HFFc6 (cell line): Measurements from ENCODE around the gene SSTR4. TPM values are rescaled to one million over a fixed set of nuclear protein-coding genes. Genes with fewer than 3 reads are reported as not detected.
"Not testable (repeated sequence)": the region's sequence is repeated elsewhere in the genome, so short reads cannot be mapped to it uniquely, and the experiment has no call there.

Experiments used
- DNase-seq: peaks from one replicate; pipeline ENCODE4 v3.0.0-alpha.2; 2018
- H3K27ac Mint-ChIP-seq: 2 replicates; pipeline ENCODE4 v1.8.0; 2020; ENCODE audit warnings: mild to moderate bottlenecking, mixed read lengths
- H3K27me3 Mint-ChIP-seq: 2 replicates; pipeline ENCODE4 v1.8.0; 2021; ENCODE audit warnings: mild to moderate bottlenecking, moderate library complexity, mixed read lengths; ENCODE audit not compliant: insufficient read depth
- H3K36me3 Mint-ChIP-seq: 2 replicates; pipeline ENCODE4 v1.8.0; 2021; ENCODE audit warnings: low read depth, mixed read lengths
- H3K4me1 Mint-ChIP-seq: 2 replicates; pipeline ENCODE4 v1.8.0; 2020; ENCODE audit warnings: low read depth, mixed read lengths
- H3K4me3 Mint-ChIP-seq: 2 replicates; pipeline ENCODE4 v1.8.0; 2020; ENCODE audit warnings: mild to moderate bottlenecking, moderate library complexity, mixed read lengths
- H3K9me3 Mint-ChIP-seq: 2 replicates; pipeline ENCODE4 v1.8.0; 2020; ENCODE audit warnings: mild to moderate bottlenecking, mixed read lengths
- long read RNA-seq: library from polyadenylated mRNA; unstranded; transcript quantifications from one replicate; pipeline ENCODE4 v2.0.0, GENCODE V29; 2019
- total RNA-seq, 6 experiments: library from RNA; stranded (reverse); fragmentation: NEBNext Ultra II Directional; extraction: Animal tissue kit (Norgen Biotek cat#: 25700); gene quantifications; 2 replicates in 1 of 6; 3 replicates in 5 of 6; pipeline ENCODE4 v1.2.3, GENCODE V29; 2021
- TF ChIP-seq, protein P1 (sequence below): fragments of 200-600 bp; sonication (generic); IDR thresholded peaks from 2 replicates; pipeline ENCODE4 v1.5.0; 2021; ENCODE audit warnings: antibody characterized with exemption, mild to moderate bottlenecking

Gene SSTR4, protein sequence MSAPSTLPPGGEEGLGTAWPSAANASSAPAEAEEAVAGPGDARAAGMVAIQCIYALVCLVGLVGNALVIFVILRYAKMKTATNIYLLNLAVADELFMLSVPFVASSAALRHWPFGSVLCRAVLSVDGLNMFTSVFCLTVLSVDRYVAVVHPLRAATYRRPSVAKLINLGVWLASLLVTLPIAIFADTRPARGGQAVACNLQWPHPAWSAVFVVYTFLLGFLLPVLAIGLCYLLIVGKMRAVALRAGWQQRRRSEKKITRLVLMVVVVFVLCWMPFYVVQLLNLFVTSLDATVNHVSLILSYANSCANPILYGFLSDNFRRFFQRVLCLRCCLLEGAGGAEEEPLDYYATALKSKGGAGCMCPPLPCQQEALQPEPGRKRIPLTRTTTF
- not detected for total RNA-seq
- long read RNA-seq: 0 reads

DNA sequence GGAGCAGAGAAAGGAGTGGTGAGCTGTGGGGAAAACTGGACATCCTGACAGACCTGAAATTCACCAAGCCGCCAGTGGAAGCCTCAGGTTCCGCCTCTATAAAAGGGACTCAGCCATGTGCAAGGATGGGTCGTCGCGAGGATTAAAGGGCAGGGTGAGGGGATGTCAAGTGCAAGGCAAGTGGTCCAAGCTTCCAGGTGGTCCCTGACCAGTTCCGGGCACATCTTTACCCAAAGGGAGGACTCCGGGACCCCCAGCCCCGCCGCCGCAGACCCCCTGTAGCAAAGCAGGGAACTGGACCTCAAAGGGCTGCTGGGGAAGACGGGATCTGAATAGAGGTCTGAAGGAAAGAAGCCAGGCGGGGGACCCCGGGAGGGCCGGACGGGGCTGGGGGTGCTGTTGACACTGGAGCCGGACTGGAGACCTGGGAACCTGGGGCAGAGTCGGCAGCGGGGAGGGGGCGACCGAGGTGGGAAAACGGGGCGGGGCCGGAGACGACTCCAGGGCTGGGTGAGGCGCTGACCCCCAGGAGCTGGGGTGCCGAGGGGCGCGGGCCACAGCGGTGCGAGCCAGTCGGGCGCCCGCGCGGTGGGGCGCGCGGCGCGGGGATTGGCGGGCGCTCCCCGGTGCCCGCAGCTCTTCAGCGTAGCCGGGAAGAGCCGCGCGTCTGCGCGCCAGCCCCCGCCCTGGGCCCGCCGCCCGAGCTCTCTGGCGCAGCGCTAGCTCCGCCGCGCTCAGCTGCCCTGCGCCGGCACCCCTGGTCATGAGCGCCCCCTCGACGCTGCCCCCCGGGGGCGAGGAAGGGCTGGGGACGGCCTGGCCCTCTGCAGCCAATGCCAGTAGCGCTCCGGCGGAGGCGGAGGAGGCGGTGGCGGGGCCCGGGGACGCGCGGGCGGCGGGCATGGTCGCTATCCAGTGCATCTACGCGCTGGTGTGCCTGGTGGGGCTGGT is at the start of gene SSTR4:
SSTR4 (plus strand) TSS at position 592 of the 951 bp plus-strand sequence; CDS start at position 764, 172 bp downstream.
- TF ChIP-seq, protein P1, sequence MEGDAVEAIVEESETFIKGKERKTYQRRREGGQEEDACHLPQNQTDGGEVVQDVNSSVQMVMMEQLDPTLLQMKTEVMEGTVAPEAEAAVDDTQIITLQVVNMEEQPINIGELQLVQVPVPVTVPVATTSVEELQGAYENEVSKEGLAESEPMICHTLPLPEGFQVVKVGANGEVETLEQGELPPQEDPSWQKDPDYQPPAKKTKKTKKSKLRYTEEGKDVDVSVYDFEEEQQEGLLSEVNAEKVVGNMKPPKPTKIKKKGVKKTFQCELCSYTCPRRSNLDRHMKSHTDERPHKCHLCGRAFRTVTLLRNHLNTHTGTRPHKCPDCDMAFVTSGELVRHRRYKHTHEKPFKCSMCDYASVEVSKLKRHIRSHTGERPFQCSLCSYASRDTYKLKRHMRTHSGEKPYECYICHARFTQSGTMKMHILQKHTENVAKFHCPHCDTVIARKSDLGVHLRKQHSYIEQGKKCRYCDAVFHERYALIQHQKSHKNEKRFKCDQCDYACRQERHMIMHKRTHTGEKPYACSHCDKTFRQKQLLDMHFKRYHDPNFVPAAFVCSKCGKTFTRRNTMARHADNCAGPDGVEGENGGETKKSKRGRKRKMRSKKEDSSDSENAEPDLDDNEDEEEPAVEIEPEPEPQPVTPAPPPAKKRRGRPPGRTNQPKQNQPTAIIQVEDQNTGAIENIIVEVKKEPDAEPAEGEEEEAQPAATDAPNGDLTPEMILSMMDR: no peak
- Mint-ChIP-seq H3K27ac (no peak within 1 kb of the TSS), H3K36me3 (no peaks in the 10 kb centered on the region; the same call in 1 of the 2 replicates), H3K9me3 (peaks cover 3% of the 10 kb centered on the region; the same call in 1 of the 2 replicates), H3K27me3 (peaks cover 27% of the 10 kb centered on the region), H3K4me1 (no peaks in the 10 kb centered on the region), H3K4me3 (no peak within 1 kb of the TSS)
- no peak for DNase-seq

DNA sequence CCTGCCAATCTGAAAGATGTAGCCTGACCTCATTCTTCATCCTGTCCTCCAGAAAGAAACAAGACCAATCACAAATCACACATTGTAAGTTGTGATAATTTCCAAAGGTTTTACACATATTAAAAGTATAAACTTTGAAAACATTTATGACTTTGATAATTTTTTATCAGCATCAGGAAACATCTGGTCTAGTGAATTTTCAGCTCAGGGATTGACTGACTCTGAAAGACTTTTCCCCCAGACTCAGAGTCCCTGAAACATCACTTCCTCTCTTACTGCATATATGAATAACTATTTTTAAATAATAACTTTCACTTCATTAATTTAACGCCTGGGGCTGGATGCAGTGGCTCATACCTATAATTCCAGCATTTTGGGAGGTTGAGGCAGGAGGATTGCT is 48.5 kb upstream of the SSTR4 start:
- H3K9me3 Mint-ChIP-seq: peaks cover 16% of the 10 kb centered on the region
- no peaks in the 10 kb centered on the region for H3K4me1 Mint-ChIP-seq
- TF ChIP-seq, protein P1: no peak

DNA sequence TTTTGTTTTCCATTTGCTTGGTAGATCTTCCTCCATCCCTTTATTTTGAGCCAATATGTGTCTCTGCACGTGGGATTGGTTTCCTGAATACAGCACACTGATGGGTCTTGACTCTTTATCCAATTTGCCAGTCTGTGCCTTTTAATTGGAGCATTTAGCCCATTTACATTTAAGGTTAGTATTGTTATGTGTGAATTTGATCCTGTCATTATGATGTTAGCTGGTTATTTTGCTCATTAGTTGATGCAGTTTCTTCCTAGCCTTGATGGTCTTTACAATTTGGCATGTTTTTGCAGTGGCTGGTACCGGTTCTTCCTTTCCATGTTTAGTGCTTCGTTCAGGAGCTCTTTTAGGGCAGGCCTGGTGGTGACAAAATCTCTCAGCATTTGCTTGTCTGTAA is 43.7 kb upstream of the SSTR4 start:
- not testable (repeated sequence) for H3K4me3 Mint-ChIP-seq, H3K4me1 Mint-ChIP-seq, H3K27me3 Mint-ChIP-seq, H3K27ac Mint-ChIP-seq, H3K36me3 Mint-ChIP-seq, DNase-seq
- peaks cover 16% of the 10 kb centered on the region for H3K9me3 Mint-ChIP-seq

More for the DNA sequence above, 48.5 kb upstream of the SSTR4 start:
- DNase-seq: no peak
- H3K27ac Mint-ChIP-seq: no peak overlapping the region
- H3K36me3 Mint-ChIP-seq: no peaks in the 10 kb centered on the region
- H3K4me3 Mint-ChIP-seq: no peak overlapping the region
- no peaks in the 10 kb centered on the region; the same call in 1 of the 2 replicates for H3K27me3 Mint-ChIP-seq

DNA sequence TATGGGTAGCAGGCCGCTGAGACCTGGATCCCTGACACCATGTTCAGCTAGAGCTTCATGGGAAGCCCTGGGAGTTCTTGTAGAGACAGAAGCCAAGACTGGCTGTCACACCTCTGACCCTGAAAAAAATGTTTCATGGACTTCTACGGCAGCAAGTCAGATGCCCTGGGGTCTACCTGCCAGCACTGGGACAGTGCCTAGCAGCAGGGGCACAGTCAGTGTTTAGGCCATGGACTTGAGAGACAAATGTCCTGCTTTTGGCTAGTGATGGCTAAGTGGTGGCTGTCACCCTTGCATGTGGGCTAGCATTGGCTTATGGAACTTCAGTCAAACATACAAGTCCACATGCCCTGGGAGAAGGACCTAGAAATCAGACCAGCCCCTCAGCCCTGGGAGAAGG is 41.3 kb upstream of the SSTR4 start:
- TF ChIP-seq, protein P1: no peak

DNA sequence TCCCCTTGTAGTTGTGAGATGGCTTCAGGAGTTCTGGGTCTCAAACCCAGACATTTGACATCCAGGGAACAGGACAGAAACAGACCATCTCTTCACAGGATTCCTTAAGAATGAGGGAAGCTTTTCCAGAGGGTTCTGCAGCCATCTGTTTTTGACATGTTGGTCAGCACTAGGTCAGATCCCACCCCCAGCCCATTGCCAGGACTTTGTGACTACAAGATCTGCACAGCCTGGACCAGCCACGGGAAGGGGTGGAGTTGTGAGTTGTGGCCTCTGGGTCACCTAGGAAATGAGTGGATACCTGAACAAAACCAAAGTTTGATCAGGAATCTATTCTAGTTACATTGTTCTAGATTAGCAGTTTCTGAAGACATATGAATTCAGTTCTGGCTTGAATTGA is 39.2 kb upstream of the SSTR4 start:
- Mint-ChIP-seq H3K4me1 (no peaks in the 10 kb centered on the region; the same call in 1 of the 2 replicates), H3K9me3 (peaks cover 10% of the 10 kb centered on the region), H3K36me3 (no peaks in the 10 kb centered on the region), H3K27me3 (peaks cover 3% of the 10 kb centered on the region; the same call in 1 of the 2 replicates), H3K27ac (no peak overlapping the region), H3K4me3 (no peak overlapping the region)
- DNase-seq: no peak
- TF ChIP-seq, protein P1: no peak

More for the DNA sequence above, 41.3 kb upstream of the SSTR4 start:
- Mint-ChIP-seq H3K9me3 (peaks cover 15% of the 10 kb centered on the region), H3K4me3 (no peak overlapping the region), H3K36me3 (no peaks in the 10 kb centered on the region), H3K4me1 (no peaks in the 10 kb centered on the region), H3K27ac (no peak overlapping the region), H3K27me3 (no peaks in the 10 kb centered on the region; the same call in 1 of the 2 replicates)
- no peak for DNase-seq
